ENCODE data around the gene CSKMT. TPM values are rescaled to one million over a fixed set of nuclear protein-coding genes. Genes with fewer than 3 reads are reported as not detected.
"Not testable (repeated sequence)": the region's sequence is repeated elsewhere in the genome, so short reads cannot be mapped to it uniquely, and the experiment has no call there.

The CSKMT gene
- total and polyA plus RNA-seq, 2 donors (not counting 1 experiment from before 2014, with no cell fraction given): 39.0 to 57.3 TPM

DNA sequence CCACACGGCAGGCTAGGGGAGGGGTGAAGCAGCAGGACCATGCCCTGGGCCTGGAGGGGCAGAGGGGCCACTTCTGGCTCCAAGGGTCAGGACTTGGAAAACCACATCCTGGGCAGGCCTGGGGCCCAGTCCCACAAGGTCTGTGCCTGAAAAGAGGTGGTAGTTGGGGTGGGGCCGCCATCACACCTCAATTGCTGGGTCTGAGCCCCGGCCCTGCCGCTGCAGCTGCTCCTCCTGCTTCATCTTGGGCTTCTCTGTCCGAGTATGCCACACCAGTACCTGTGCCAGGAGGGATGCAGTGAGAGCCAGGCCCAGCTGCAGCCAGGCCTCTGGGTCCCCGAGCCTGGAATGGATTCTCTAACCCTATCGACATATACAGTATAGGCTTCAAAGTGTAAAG lies 49.6 kb upstream of the CSKMT start:
- Mint-ChIP-seq H3K9me3 (ENCODE audit: insufficient read depth) (no peaks in the 10 kb centered on the region), H3K27me3 (no peaks in the 10 kb centered on the region), H3K4me1 (peaks cover 22% of the 10 kb centered on the region), H3K4me3 (no peak overlapping the region), H3K27ac (no peak overlapping the region)
- H3K9ac ChIP-seq (ENCODE audit: low read length): no peak overlapping the region
- CTCF ChIA-PET: no interaction called here
- peaks cover 13 to 25% of the 10 kb centered on the region in 2 donors for H3K4me1 ChIP-seq (ENCODE audit: control insufficient read depth in 2 of 2, insufficient read depth in 2 of 2, low read length in 2 of 2)
- no peak overlapping the region for H3K4me3 ChIP-seq (ENCODE audit: control extremely low read depth in 1 of 5, extremely low read depth in 1 of 5, insufficient read depth in 1 of 5, low read depth in 2 of 5, low read length in 4 of 5)
- peaks cover 0 to 19% of the 10 kb centered on the region in 2 experiments for H3K36me3 ChIP-seq (replicated peaks in 1 of 2; ENCODE audit: control extremely low read depth in 1 of 2, control insufficient read depth in 1 of 2, extremely low read depth in 1 of 2, insufficient read depth in 2 of 2, low read length in 1 of 2)
- H3K27ac ChIP-seq (ENCODE audit: low read length in 2 of 2): no peak overlapping the region
- POLR2A ChIA-PET: interaction anchor here (0.6 kb wide), 1 partner anchor 24 kb away, joined by 3 read pairs; no protein-coding TSS in a partner anchor
- peaks cover 11% of the 10 kb centered on the region for H4K20me1 ChIP-seq (ENCODE audit: control insufficient read depth, insufficient read depth, low read length, poor library complexity, severe bottlenecking)
- DNase-seq (no peak), ATAC-seq (ENCODE audit: low read depth) (no peak)
- H2AFZ ChIP-seq (ENCODE audit: insufficient read depth, low read depth, low read length, poor library complexity, severe bottlenecking): no peak overlapping the region
- no peaks in the 10 kb centered on the region for H3K27me3 ChIP-seq (replicated peaks in 1 of 4; ENCODE audit: control extremely low read depth in 1 of 4, control insufficient read depth in 3 of 4, insufficient read depth in 4 of 4, low read length in 3 of 4)
- no peak overlapping the region for H3K4me2 ChIP-seq (replicated peaks; ENCODE audit: low read depth, low read length, poor library complexity, severe bottlenecking)
- peaks cover 46% of the 10 kb centered on the region for H3K79me2 ChIP-seq (ENCODE audit: control insufficient read depth, insufficient read depth, low read length)
- intact Hi-C loops (cut with micrococcal nuclease): no loop called here
- whole genome bisulfite sequencing (ENCODE audit: insufficient coverage): 93% methylated on average over 4 of the region's 7 CpGs
- H3K9me3 ChIP-seq (ENCODE audit: control extremely low read depth in 1 of 3, control insufficient read depth in 2 of 3, insufficient read depth in 1 of 3, low read length in 2 of 3): no peaks in the 10 kb centered on the region
- no peak for TF ChIP-seq EZH2 (IDR thresholded peaks at IDR 0.05; ENCODE audit: borderline replicate concordance, insufficient read depth, low read depth, low read length, poor library complexity, severe bottlenecking)
- TF ChIP-seq, protein P1, sequence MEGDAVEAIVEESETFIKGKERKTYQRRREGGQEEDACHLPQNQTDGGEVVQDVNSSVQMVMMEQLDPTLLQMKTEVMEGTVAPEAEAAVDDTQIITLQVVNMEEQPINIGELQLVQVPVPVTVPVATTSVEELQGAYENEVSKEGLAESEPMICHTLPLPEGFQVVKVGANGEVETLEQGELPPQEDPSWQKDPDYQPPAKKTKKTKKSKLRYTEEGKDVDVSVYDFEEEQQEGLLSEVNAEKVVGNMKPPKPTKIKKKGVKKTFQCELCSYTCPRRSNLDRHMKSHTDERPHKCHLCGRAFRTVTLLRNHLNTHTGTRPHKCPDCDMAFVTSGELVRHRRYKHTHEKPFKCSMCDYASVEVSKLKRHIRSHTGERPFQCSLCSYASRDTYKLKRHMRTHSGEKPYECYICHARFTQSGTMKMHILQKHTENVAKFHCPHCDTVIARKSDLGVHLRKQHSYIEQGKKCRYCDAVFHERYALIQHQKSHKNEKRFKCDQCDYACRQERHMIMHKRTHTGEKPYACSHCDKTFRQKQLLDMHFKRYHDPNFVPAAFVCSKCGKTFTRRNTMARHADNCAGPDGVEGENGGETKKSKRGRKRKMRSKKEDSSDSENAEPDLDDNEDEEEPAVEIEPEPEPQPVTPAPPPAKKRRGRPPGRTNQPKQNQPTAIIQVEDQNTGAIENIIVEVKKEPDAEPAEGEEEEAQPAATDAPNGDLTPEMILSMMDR (IDR thresholded peaks at IDR 0.05): no peak

GRCh38 chr11:62616957-62617356 lies 48.2 kb upstream of the CSKMT start:
- H2AFZ ChIP-seq (ENCODE audit: insufficient read depth, low read depth, low read length, poor library complexity, severe bottlenecking); CTCF ChIA-PET; H3K4me2 ChIP-seq (replicated peaks; ENCODE audit: low read depth, low read length, poor library complexity, severe bottlenecking); DNase-seq; H3K27me3 Mint-ChIP-seq; H3K27me3 ChIP-seq (replicated peaks in 1 of 4; ENCODE audit: control extremely low read depth in 1 of 4, control insufficient read depth in 3 of 4, insufficient read depth in 4 of 4, low read length in 3 of 4); H3K4me3 Mint-ChIP-seq; H3K27ac ChIP-seq (ENCODE audit: low read length in 2 of 2); H3K9ac ChIP-seq (ENCODE audit: low read length); ATAC-seq (ENCODE audit: low read depth); H3K9me3 Mint-ChIP-seq (ENCODE audit: insufficient read depth); H3K27ac Mint-ChIP-seq; H3K9me3 ChIP-seq (ENCODE audit: control extremely low read depth in 1 of 3, control insufficient read depth in 2 of 3, insufficient read depth in 1 of 3, low read length in 2 of 3); intact Hi-C loops (cut with micrococcal nuclease); POLR2A ChIA-PET; H3K4me3 ChIP-seq (ENCODE audit: control extremely low read depth in 1 of 5, extremely low read depth in 1 of 5, insufficient read depth in 1 of 5, low read depth in 2 of 5, low read length in 4 of 5): not testable (repeated sequence)
- H3K4me1 ChIP-seq (ENCODE audit: control insufficient read depth in 2 of 2, insufficient read depth in 2 of 2, low read length in 2 of 2): peaks cover 11 to 20% of the 10 kb centered on the region in 2 donors
- H3K79me2 ChIP-seq (ENCODE audit: control insufficient read depth, insufficient read depth, low read length): peaks cover 36% of the 10 kb centered on the region
- H3K36me3 ChIP-seq (replicated peaks in 1 of 2; ENCODE audit: control extremely low read depth in 1 of 2, control insufficient read depth in 1 of 2, extremely low read depth in 1 of 2, insufficient read depth in 2 of 2, low read length in 1 of 2): peaks cover 0 to 19% of the 10 kb centered on the region in 2 experiments
- 97% methylated on average over 6 of the region's 14 CpGs for WGBS (ENCODE audit: insufficient coverage)
- peaks cover 21% of the 10 kb centered on the region for H3K4me1 Mint-ChIP-seq
- H4K20me1 ChIP-seq (ENCODE audit: control insufficient read depth, insufficient read depth, low read length, poor library complexity, severe bottlenecking): peaks cover 11% of the 10 kb centered on the region
